HG03558 (cell line): Measurements from ENCODE around the gene HAPLN3.

Experiments used
- ATAC-seq: cut with Tn5 transposase; IDR thresholded peaks from one replicate; pipeline ENCODE4 v1.9.1; 2021; ENCODE audit warnings: moderate number of reproducible peaks; ENCODE audit not compliant: unreplicated experiment; ENCODE audit errors: extremely low read depth

Gene HAPLN3

GRCh38 chr15:88897456-88898194 is 2.3 kb upstream of the HAPLN3 start:
- no peak for ATAC-seq

- ATAC-seq, result no peak
Measured at GRCh38 chr15:88897142-88897455, 1.8 kb upstream of the HAPLN3 start.

- no peak for ATAC-seq
Measured at GRCh38 chr15:88896333-88897033, 1.1 kb upstream of the HAPLN3 start.

GRCh38 chr15:88894348-88894818 is 961 bp downstream of the HAPLN3 start:
- no peak for ATAC-seq

- ATAC-seq, result no peak
Measured at GRCh38 chr15:88891540-88892254, 3.6 kb downstream of the HAPLN3 start.

GRCh38 chr15:88890495-88890894 is 4.8 kb downstream of the HAPLN3 start:
- ATAC-seq, result no peak

GRCh38 chr15:88888719-88889118 is 6.6 kb downstream of the HAPLN3 start:
- no peak for ATAC-seq

GRCh38 chr15:88887068-88887580 is 8.2 kb downstream of the HAPLN3 start:
- no peak for ATAC-seq

GRCh38 chr15:88882785-88883184 is 12.6 kb downstream of the HAPLN3 start:
- no peak for ATAC-seq

- no peak for ATAC-seq
Measured at GRCh38 chr15:88881775-88882174, 13.6 kb downstream of the HAPLN3 start.

- no peak for ATAC-seq
Measured at GRCh38 chr15:88880944-88881740, 14.2 kb downstream of the HAPLN3 start.

GRCh38 chr15:88878720-88879184 is 16.6 kb downstream of the HAPLN3 start:
- no peak for ATAC-seq

GRCh38 chr15:88877906-88878305 is 17.4 kb downstream of the HAPLN3 start:
- ATAC-seq, result no peak

GRCh38 chr15:88877415-88877814 is 17.9 kb downstream of the HAPLN3 start:
- ATAC-seq, result no peak

- ATAC-seq, result no peak
Measured at GRCh38 chr15:88876573-88876972, 18.8 kb downstream of the HAPLN3 start.

- ATAC-seq, result no peak
Measured at GRCh38 chr15:88874684-88875083, 20.7 kb downstream of the HAPLN3 start.

GRCh38 chr15:88874275-88874674 is 21.1 kb downstream of the HAPLN3 start:
- no peak for ATAC-seq

- no peak for ATAC-seq
Measured at GRCh38 chr15:88873786-88874185, 21.6 kb downstream of the HAPLN3 start.

- no peak for ATAC-seq
Measured at GRCh38 chr15:88872706-88873105, 22.6 kb downstream of the HAPLN3 start.

- no peak for ATAC-seq
Measured at GRCh38 chr15:88872106-88872505, 23.2 kb downstream of the HAPLN3 start.
